HepG2 (cell line): ENCODE data around the gene RASL12. TPM values are rescaled to one million over a fixed set of nuclear protein-coding genes. Genes with fewer than 3 reads are reported as not detected.
A peak's percentile ranks its signal among the peaks of the same experiment; 100 is the strongest.

Experiments used
- ATAC-seq: fragments of 200-7000 bp; cut with Tn5 transposase; 3 replicates; pipeline ENCODE4 v1.9.1; 2020; ENCODE audit warnings: mild to moderate bottlenecking, moderate library complexity
- BruUV-seq: library from RNA; stranded (reverse); fragments of 400-500 nt; replicated peaks from 2 replicates; lab custom pipeline; 2021; lab: Mats Ljungman, UMichigan
- CTCF ChIA-PET: fragments of 300-600 bp; formaldehyde crosslinking; extraction: SDS; loops from one replicate; lab custom pipeline; 2021; ENCODE audit warnings: low total read pairs, inconsistent platforms, low intra/inter-chr PET ratio; lab: Yijun Ruan, JAX
- POLR2A ChIA-PET: fragments of 350-600 bp; sonication (Branson Sonifier 250); formaldehyde crosslinking; loops from one replicate; lab custom pipeline; 2020; ENCODE audit warnings: antibody characterized with exemption, inconsistent platforms; lab: Yijun Ruan, JAX
- DNase-seq: peaks from one replicate; pipeline ENCODE4 v3.0.0-alpha.2; 2015; ENCODE audit warnings: low spot score
- FAIRE-seq: peaks from 3 replicates; lab custom pipeline; 2011; peaks lifted over from hg19 to GRCh38; lab: Jason Lieb, UNC
- H2AFZ ChIP-seq: one replicate; pipeline ENCODE4 v1.6.1; 2011; ENCODE audit warnings: low read length, inconsistent platforms
- H3K27ac ChIP-seq: fragments of 300-600 bp; 3 replicates; pipeline ENCODE4 v1.8.0; 2011; ENCODE audit warnings: mixed run types, mild to moderate bottlenecking, mixed read lengths, low read length, inconsistent platforms; ENCODE audit not compliant: insufficient read depth; ENCODE audit errors: extremely low read length
- H3K27me3 ChIP-seq, 2 experiments: fragments of 200-600 bp in 1 of 2; 2 replicates in 1 of 2; 3 replicates in 1 of 2; pipeline versions ENCODE4 v1.6.0 to v1.8.0; 2011; ENCODE audit warnings: low read length in 2 of 2, mild to moderate bottlenecking in 2 of 2, moderate library complexity in 2 of 2, inconsistent platforms in 1 of 2; ENCODE audit not compliant: insufficient read depth in 2 of 2, control insufficient read depth in 1 of 2
- H3K36me3 ChIP-seq, 2 experiments: fragments of 200-600 bp in 1 of 2; replicated peaks in 1 of 2; 2 replicates in 1 of 2; 3 replicates in 1 of 2; pipeline versions ENCODE4 v1.5.1 to v1.8.0; 2011; ENCODE audit warnings: low read length in 2 of 2, inconsistent platforms in 1 of 2; ENCODE audit not compliant: insufficient read depth in 2 of 2, control insufficient read depth in 1 of 2
- H3K4me1 ChIP-seq: 2 replicates; pipeline ENCODE4 v1.5.1; 2012; ENCODE audit warnings: low read length, inconsistent platforms; ENCODE audit not compliant: insufficient read depth
- H3K4me2 ChIP-seq: 2 replicates; pipeline ENCODE4 v1.6.0; 2011; ENCODE audit warnings: low read depth, low read length, inconsistent platforms
- H3K4me3 ChIP-seq, 3 experiments: fragments of 200-600 bp in 1 of 3; sonication (generic), shearing (Covaris generic) in 1 of 3; replicated peaks in 1 of 3; 2 replicates each; pipeline ENCODE4 v1.5.1; 2011 to 2016; ENCODE audit warnings: low read length in 3 of 3, inconsistent platforms in 2 of 3, low read depth in 2 of 3, mild to moderate bottlenecking in 2 of 3, control low read depth in 1 of 3, mixed read lengths in 1 of 3; ENCODE audit not compliant: insufficient read depth in 1 of 3
- H3K79me2 ChIP-seq: one replicate; pipeline ENCODE4 v1.6.1; 2011; ENCODE audit warnings: low read length, inconsistent platforms; ENCODE audit not compliant: insufficient read depth
- H3K9ac ChIP-seq: 2 replicates; pipeline ENCODE4 v1.6.0; 2011; ENCODE audit warnings: mild to moderate bottlenecking, low read depth, low read length, inconsistent platforms; ENCODE audit not compliant: insufficient read depth
- H3K9me3 ChIP-seq: 2 replicates; pipeline ENCODE4 v1.5.1; 2012; ENCODE audit warnings: mild to moderate bottlenecking, low read length
- H4K20me1 ChIP-seq: 2 replicates; pipeline ENCODE4 v1.6.0; 2011; ENCODE audit warnings: inconsistent platforms, mild to moderate bottlenecking, low read length, moderate library complexity; ENCODE audit not compliant: insufficient read depth
- CSRNP1 ChIP-seq: sonication (generic); formaldehyde crosslinking; IDR thresholded peaks from 2 replicates; pipeline ENCODE4 v1.8.1; 2023; ENCODE audit warnings: mild to moderate bottlenecking, missing genetic modification reagents
- FOXM1 ChIP-seq: sonication (generic); formaldehyde crosslinking; IDR thresholded peaks from 2 replicates; pipeline ENCODE4 v1.5.0; 2020; ENCODE audit warnings: missing genetic modification reagents
- HNF4A ChIP-seq: sonication (generic); formaldehyde crosslinking; IDR thresholded peaks from 2 replicates; pipeline ENCODE4 v1.4.0; 2020; ENCODE audit warnings: missing genetic modification reagents
- IRF1 ChIP-seq: sonication (generic); formaldehyde crosslinking; IDR thresholded peaks from 2 replicates; pipeline ENCODE4 v1.4.0; 2020; ENCODE audit warnings: low read depth, mild to moderate bottlenecking, missing genetic modification reagents
- MED8 ChIP-seq: sonication (generic); formaldehyde crosslinking; IDR thresholded peaks from 2 replicates; pipeline ENCODE4 v1.8.1; 2023; ENCODE audit warnings: mild to moderate bottlenecking, missing genetic modification reagents; ENCODE audit not compliant: insufficient replicate concordance
- RERE ChIP-seq: IDR thresholded peaks from 2 replicates; pipeline ENCODE4 v1.6.1; 2016; ENCODE audit warnings: low read depth, missing genetic modification reagents, missing compliant biosample characterization
- RXRA ChIP-seq: sonication (generic); formaldehyde crosslinking; IDR thresholded peaks from 2 replicates; pipeline ENCODE4 v1.5.1; 2020; ENCODE audit warnings: missing genetic modification reagents
- SNAI1 ChIP-seq: sonication (generic); formaldehyde crosslinking; IDR thresholded peaks from 2 replicates; pipeline ENCODE4 v1.5.0; 2020; ENCODE audit warnings: mild to moderate bottlenecking, missing genetic modification reagents, borderline replicate concordance
- TMF1 ChIP-seq: sonication (generic); formaldehyde crosslinking; IDR thresholded peaks from 2 replicates; pipeline ENCODE4 v1.8.1; 2022; ENCODE audit warnings: low read depth, missing genetic modification reagents
- ZBTB37 ChIP-seq: sonication (generic); formaldehyde crosslinking; IDR thresholded peaks from 2 replicates; pipeline ENCODE4 v1.4.0; 2020; ENCODE audit warnings: mild to moderate bottlenecking, missing genetic modification reagents
- WGBS: methylation state at CpG from one replicate; pipeline ENCODE4 v1.1.6; 2017; ENCODE audit warnings: low lambda C conversion rate; 5-methylcytosine and 5-hydroxymethylcytosine counted together
- in situ Hi-C: cut with HindIII; loops from 2 replicates; pipeline ENCODE4 v1.10.0; 2017; ENCODE audit warnings: low pct_unique_long_range_greater_than_20kb; ENCODE audit not compliant: extremely low pct_ligation_motif_present
- intact Hi-C: fragments of 100-400 bp; cut with micrococcal nuclease; formaldehyde crosslinking; loops from one replicate; pipeline ENCODE4 v1.10.0; 2022; ENCODE audit not compliant: unreplicated experiment
- polyA plus RNA-seq, 8 experiments: library from polyadenylated mRNA; depleted of rRNA in 3 of 8; stranded (reverse) in 7 of 8; unstranded in 1 of 8; fragments of >200 nt; fragmentation: Illumina TruSeq in 4 of 8; extraction: Trizol in 4 of 8; gene quantifications; 2 replicates each; pipeline versions ENCODE4 v1.2.1 to v1.2.3, GENCODE V29; 2011 to 2016; ENCODE audit warnings: low read depth in 4 of 8, missing spikeins in 1 of 8, mixed read lengths in 1 of 8; ENCODE audit not compliant: insufficient read depth in 1 of 8
- total RNA-seq, 5 experiments: library from RNA; depleted of rRNA; stranded (reverse); fragments of >200 nt; fragmentation: Illumina TruSeq; extraction: Trizol; gene quantifications; 2 replicates each; pipeline ENCODE4 v1.2.3, GENCODE V29; 2016; ENCODE audit warnings: low read depth in 1 of 5

The RASL12 gene
- total and polyA plus RNA-seq, 2 of the 13 experiments (the other 11 are each of a cell fraction or from before 2014, with no cell fraction given) = 0.16 to 0.55 TPM

- no peaks in the 10 kb centered on the region for H3K79me2 ChIP-seq
- peaks cover 73% of the 10 kb centered on the region for H3K4me1 ChIP-seq
- ATAC-seq (peak; percentile 52), DNase-seq (peak; percentile 64), FAIRE-seq (peak; percentile 51)
- intact Hi-C loops = no loop called here
- ChIA-PET POLR2A (interaction anchor here (0.8 to 4.0 kb wide), 5 partner anchors 9 to 212 kb away, joined by 3 to 27 read pairs (median 3); partner anchors contain the start of gene CLPX), CTCF (interaction anchor here (5.8 to 6.7 kb wide), 2 partner anchors 33 to 55 kb away, joined by 34 to 54 read pairs; no protein-coding TSS in a partner anchor)
- H2AFZ ChIP-seq = peak overlapping the region; percentile 22
- BruUV-seq = no TSS peak
- H3K36me3 ChIP-seq = no peaks in the 10 kb centered on the region
- peak overlapping the region; percentile 7 to 70 (median 33) for H3K4me3 ChIP-seq
- peak overlapping the region; percentile 45 for H3K27ac ChIP-seq
- H3K4me2 ChIP-seq = peak overlapping the region; percentile 89
- in situ Hi-C loops = loop anchor here (5.0 to 10.0 kb wide), 2 partner anchors 36 to 54 kb away; no protein-coding TSS in a partner anchor
- peak overlapping the region; percentile 55 for H3K9ac ChIP-seq
- WGBS = 0% methylated on average over 3 of the region's 6 CpGs
- no peaks in the 10 kb centered on the region for H4K20me1 ChIP-seq
- no peaks in the 10 kb centered on the region for H3K9me3 ChIP-seq
- peaks cover 0 to 6% of the 10 kb centered on the region in 2 experiments; a peak in 1 of 5 replicates for H3K27me3 ChIP-seq
- TF ChIP-seq FOXM1 = no peak
- no peak for TF ChIP-seq MED8 (CRISPR knock-in tag)
- TF ChIP-seq RXRA (CRISPR knock-in tag) = peak; percentile 43; the same call in 1 of the 2 replicates
- no peak for TF ChIP-seq ZBTB37 (CRISPR knock-in tag)
- TF ChIP-seq CSRNP1 (CRISPR knock-in tag) = no peak
- peak; percentile 52 for TF ChIP-seq HNF4A (CRISPR knock-in tag)
- TF ChIP-seq RERE (CRISPR knock-in tag) = no peak
- TF ChIP-seq SNAI1 (CRISPR knock-in tag) = no peak
- no peak for TF ChIP-seq IRF1
- no peak for TF ChIP-seq TMF1
These were observed 20.8 kb upstream of the RASL12 start for GRCh38 chr15:65088643-65089021.
